Activated CD8-positive, alpha-beta memory T cell treated with anti-CD3 and anti-CD28 coated beads for 1 hour (primary cell): ENCODE results near the gene LRRC10B.

Experiments used
- DNase-seq, 2 donors: peaks; one replicate each; pipeline ENCODE4 v3.0.0-alpha.2; 2020; ENCODE audit warnings: low read depth in 1 of 2; ENCODE audit errors: extremely low read depth in 1 of 2

Gene LRRC10B

GRCh38 chr11:61507012-61507768 lies 1.4 kb upstream of the LRRC10B start:
- no peak for DNase-seq

GRCh38 chr11:61509043-61510029 lies 787 bp downstream of the LRRC10B start:
- DNase-seq = peak in 1 of 2 donors; percentile 17

GRCh38 chr11:61510166-61510919 lies 1.8 kb downstream of the LRRC10B start:
- DNase-seq = no peak

GRCh38 chr11:61510974-61511373 lies 2.4 kb downstream of the LRRC10B start:
- DNase-seq = no peak

GRCh38 chr11:61511383-61511782 lies 2.8 kb downstream of the LRRC10B start:
- no peak for DNase-seq

- no peak for DNase-seq
These were observed 3.9 kb downstream of the LRRC10B start for GRCh38 chr11:61512435-61512834.

- DNase-seq = no peak
These were observed 4.7 kb downstream of the LRRC10B start for GRCh38 chr11:61513143-61513765.

GRCh38 chr11:61514050-61514917 lies 5.7 kb downstream of the LRRC10B start:
- DNase-seq = no peak

- no peak for DNase-seq
These were observed 7.1 kb downstream of the LRRC10B start for GRCh38 chr11:61515686-61516085.

- DNase-seq = no peak
These were observed 7.6 kb downstream of the LRRC10B start for GRCh38 chr11:61516191-61516590.

- peak; percentile 21 to 49 for DNase-seq
These were observed 8.4 kb downstream of the LRRC10B start for GRCh38 chr11:61516675-61517572.

- no peak for DNase-seq
These were observed 9.7 kb downstream of the LRRC10B start for GRCh38 chr11:61518032-61518795.

- no peak for DNase-seq
These were observed 14.3 kb downstream of the LRRC10B start for GRCh38 chr11:61522881-61523280.

GRCh38 chr11:61524446-61524845 lies 15.9 kb downstream of the LRRC10B start:
- no peak for DNase-seq

GRCh38 chr11:61524963-61525587 lies 16.5 kb downstream of the LRRC10B start:
- DNase-seq = no peak

- DNase-seq = no peak
These were observed 17.7 kb downstream of the LRRC10B start for GRCh38 chr11:61526229-61526628.

GRCh38 chr11:61526956-61527731 lies 18.6 kb downstream of the LRRC10B start:
- no peak for DNase-seq
